ENCODE results near the gene ATRNL1. TPM values are rescaled to one million over a fixed set of nuclear protein-coding genes. Genes with fewer than 3 reads are reported as not detected.
"Not testable (repeated sequence)": the region's sequence is repeated elsewhere in the genome, so short reads cannot be mapped to it uniquely, and the experiment has no call there.

Gene ATRNL1
- total RNA-seq, 2 donors from 2014 or later: 0.37 to 2.9 TPM

GRCh38 chr10:115814542-115814941 lies 721.4 kb downstream of the ATRNL1 start:
- intact Hi-C loops (cut with DNase I): no loop called here
- no peaks in the 10 kb centered on the region for H3K36me3 ChIP-seq
- no peak overlapping the region for H3K9ac ChIP-seq (ENCODE audit: low read depth in 2 of 2, low read length in 2 of 2)
- no peaks in the 10 kb centered on the region for H3K27me3 ChIP-seq
- H3K4me3 ChIP-seq: no peak overlapping the region
- H3K4me1 ChIP-seq: no peaks in the 10 kb centered on the region
- TF ChIP-seq CTCF (IDR thresholded peaks at IDR 0.05): no peak
- no peak overlapping the region for H3K27ac ChIP-seq
- H3K9me3 ChIP-seq: no peaks in the 10 kb centered on the region
- DNase-seq: no peak

- TF ChIP-seq CTCF (IDR thresholded peaks at IDR 0.05): no peak
- Histone ChIP-seq H3K27me3 (no peaks in the 10 kb centered on the region), H3K27ac (no peak overlapping the region), H3K36me3 (no peaks in the 10 kb centered on the region), H3K4me1 (no peaks in the 10 kb centered on the region), H3K9me3 (no peaks in the 10 kb centered on the region), H3K4me3 (no peak overlapping the region), H3K9ac (ENCODE audit: low read depth in 2 of 2, low read length in 2 of 2) (no peak overlapping the region)
- DNase-seq: no peak
- intact Hi-C loops (cut with DNase I): no loop called here
Measured at GRCh38 chr10:115818012-115818411, 724.8 kb downstream of the ATRNL1 start.

GRCh38 chr10:115826396-115826795 lies 733.2 kb downstream of the ATRNL1 start:
- TF ChIP-seq CTCF (IDR thresholded peaks at IDR 0.05): no peak
- no peak overlapping the region for H3K9ac ChIP-seq (ENCODE audit: low read depth in 2 of 2, low read length in 2 of 2)
- no peak for DNase-seq
- no peaks in the 10 kb centered on the region for H3K27me3 ChIP-seq
- H3K4me1 ChIP-seq: no peaks in the 10 kb centered on the region
- H3K27ac ChIP-seq: no peak overlapping the region
- no peaks in the 10 kb centered on the region for H3K36me3 ChIP-seq
- no peaks in the 10 kb centered on the region for H3K9me3 ChIP-seq
- intact Hi-C loops (cut with DNase I): no loop called here
- no peak overlapping the region for H3K4me3 ChIP-seq

- no peak overlapping the region for H3K27ac ChIP-seq
- H3K27me3 ChIP-seq: no peaks in the 10 kb centered on the region
- no peak overlapping the region for H3K4me3 ChIP-seq
- H3K9ac ChIP-seq (ENCODE audit: low read depth in 2 of 2, low read length in 2 of 2): no peak overlapping the region
- H3K9me3 ChIP-seq: no peaks in the 10 kb centered on the region
- intact Hi-C loops (cut with DNase I): no loop called here
- no peak for DNase-seq
- no peak for TF ChIP-seq CTCF (IDR thresholded peaks at IDR 0.05)
- no peaks in the 10 kb centered on the region for H3K36me3 ChIP-seq
- H3K4me1 ChIP-seq: no peaks in the 10 kb centered on the region
Measured at GRCh38 chr10:115827231-115828009, 734.3 kb downstream of the ATRNL1 start.

- H3K36me3 ChIP-seq; H3K9ac ChIP-seq (ENCODE audit: low read depth in 2 of 2, low read length in 2 of 2); DNase-seq; H3K27ac ChIP-seq; H3K4me1 ChIP-seq; H3K27me3 ChIP-seq; H3K9me3 ChIP-seq; intact Hi-C loops (cut with DNase I); H3K4me3 ChIP-seq: not testable (repeated sequence)
Measured at GRCh38 chr10:115828182-115828581, 735.0 kb downstream of the ATRNL1 start.

GRCh38 chr10:115829521-115830205 lies 736.5 kb downstream of the ATRNL1 start:
- H3K9ac ChIP-seq (ENCODE audit: low read depth in 2 of 2, low read length in 2 of 2): no peak overlapping the region
- no peak overlapping the region for H3K27ac ChIP-seq
- TF ChIP-seq CTCF (IDR thresholded peaks at IDR 0.05): no peak
- no peaks in the 10 kb centered on the region for H3K9me3 ChIP-seq
- intact Hi-C loops (cut with DNase I): no loop called here
- H3K4me1 ChIP-seq: no peaks in the 10 kb centered on the region
- no peak overlapping the region for H3K4me3 ChIP-seq
- no peak for DNase-seq
- H3K36me3 ChIP-seq: no peaks in the 10 kb centered on the region
- H3K27me3 ChIP-seq: no peaks in the 10 kb centered on the region

Measured in colonic mucosa (tissue), 4 donors.